GM21360 (cell line): ENCODE results near the gene SCP2D1.
"Not testable (repeated sequence)": the region's sequence is repeated elsewhere in the genome, so short reads cannot be mapped to it uniquely, and the experiment has no call there.

Source experiments
- ATAC-seq: cut with Tn5 transposase; IDR thresholded peaks from one replicate; pipeline ENCODE4 v1.9.1; 2021; ENCODE audit warnings: mild to moderate bottlenecking, moderate library complexity; ENCODE audit not compliant: unreplicated experiment

The SCP2D1 gene

GRCh38 chr20:18813483-18813882 lies at the start of gene SCP2D1:
Gene SCP2D1, plus strand, starts transcription at chr20:18813783. Its CDS starts 33 bp downstream, at chr20:18813816.
- ATAC-seq = no peak

- no peak for ATAC-seq
These were observed 45.9 kb upstream of the SCP2D1 start for GRCh38 chr20:18767676-18768075.

- ATAC-seq = no peak
These were observed 40.0 kb upstream of the SCP2D1 start for GRCh38 chr20:18773566-18773965.

- ATAC-seq = no peak
These were observed 39.4 kb upstream of the SCP2D1 start for GRCh38 chr20:18774207-18774606.

GRCh38 chr20:18775633-18776032 lies 38.0 kb upstream of the SCP2D1 start:
- ATAC-seq = no peak

- no peak for ATAC-seq
These were observed 34.7 kb upstream of the SCP2D1 start for GRCh38 chr20:18778690-18779392.

GRCh38 chr20:18780385-18781130 lies 33.0 kb upstream of the SCP2D1 start:
- no peak for ATAC-seq

- no peak for ATAC-seq
These were observed 32.1 kb upstream of the SCP2D1 start for GRCh38 chr20:18781509-18781908.

- ATAC-seq = no peak
These were observed 30.1 kb upstream of the SCP2D1 start for GRCh38 chr20:18783385-18783959.

- not testable (repeated sequence) for ATAC-seq
These were observed 26.5 kb upstream of the SCP2D1 start for GRCh38 chr20:18787046-18787445.

GRCh38 chr20:18788021-18788420 lies 25.6 kb upstream of the SCP2D1 start:
- ATAC-seq = no peak

GRCh38 chr20:18790787-18791186 lies 22.8 kb upstream of the SCP2D1 start:
- no peak for ATAC-seq

GRCh38 chr20:18793625-18794427 lies 19.8 kb upstream of the SCP2D1 start:
- peak; percentile 97 for ATAC-seq

GRCh38 chr20:18794428-18794787 lies 19.2 kb upstream of the SCP2D1 start:
- ATAC-seq = peak; percentile 4

- no peak for ATAC-seq
These were observed 18.2 kb upstream of the SCP2D1 start for GRCh38 chr20:18795366-18795765.

GRCh38 chr20:18796282-18796833 lies 17.2 kb upstream of the SCP2D1 start:
- ATAC-seq = no peak

GRCh38 chr20:18801516-18801915 lies 12.1 kb upstream of the SCP2D1 start:
- ATAC-seq = no peak

GRCh38 chr20:18802012-18802634 lies 11.5 kb upstream of the SCP2D1 start:
- ATAC-seq = peak; percentile 82

- no peak for ATAC-seq
These were observed 7.7 kb upstream of the SCP2D1 start for GRCh38 chr20:18805881-18806280.

GRCh38 chr20:18808712-18809111 lies 4.9 kb upstream of the SCP2D1 start:
- no peak for ATAC-seq
